Central memory CD8-positive, alpha-beta T cell (primary cell): Measurements from ENCODE around the gene CITED1.
"Not testable (repeated sequence)": the region's sequence is repeated elsewhere in the genome, so short reads cannot be mapped to it uniquely, and the experiment has no call there.

Source experiments
- ATAC-seq: fragments of 150-1000 bp; cut with Tn5 transposase; replicated peaks from 2 replicates; pipeline ENCODE4 v1.10.0; 2022; ENCODE audit warnings: mild to moderate bottlenecking, moderate FRiP score, moderate number of reproducible peaks; ENCODE audit not compliant: poor library complexity, severe bottlenecking; ENCODE audit errors: extremely low read depth
- DNase-seq, 2 donors: peaks; one replicate each; pipeline ENCODE4 v3.0.0; 2021; ENCODE audit warnings: low spot score in 2 of 2
- H3K27ac Mint-ChIP-seq: one replicate; pipeline ENCODE4 v1.8.0; 2022; ENCODE audit warnings: low read depth, mild to moderate bottlenecking, moderate library complexity, mixed read lengths
- H3K27me3 Mint-ChIP-seq: one replicate; pipeline ENCODE4 v1.8.0; 2022; ENCODE audit warnings: mixed read lengths
- H3K36me3 Mint-ChIP-seq: one replicate; pipeline ENCODE4 v1.8.0; 2022; ENCODE audit warnings: mild to moderate bottlenecking, moderate library complexity, mixed read lengths; ENCODE audit not compliant: insufficient read depth
- H3K4me1 Mint-ChIP-seq: one replicate; pipeline ENCODE4 v1.8.0; 2022; ENCODE audit warnings: mixed read lengths
- H3K4me3 Mint-ChIP-seq: one replicate; pipeline ENCODE4 v1.8.0; 2022; ENCODE audit warnings: mild to moderate bottlenecking, moderate library complexity, mixed read lengths
- H3K9me3 Mint-ChIP-seq: one replicate; pipeline ENCODE4 v1.8.0; 2022; ENCODE audit warnings: mixed read lengths

CITED1 gene

GRCh38 chrX:72305286-72306084 is at the start of gene CITED1:
CITED1 (minus strand) TSS chrX:72305914; CDS start chrX:72302869, 3,045 bp downstream.
- no peak for DNase-seq
- peak within 1 kb of the TSS; percentile 93 for H3K4me3 Mint-ChIP-seq
- no peaks in the 10 kb centered on the region for H3K36me3 Mint-ChIP-seq
- ATAC-seq, result no peak
- H3K4me1 Mint-ChIP-seq, result peaks cover 19% of the 10 kb centered on the region
- no peaks in the 10 kb centered on the region for H3K9me3 Mint-ChIP-seq
- peak within 1 kb of the TSS; percentile 53 for H3K27ac Mint-ChIP-seq
- H3K27me3 Mint-ChIP-seq, result peaks cover 69% of the 10 kb centered on the region

- Mint-ChIP-seq H3K27ac (no peak overlapping the region), H3K9me3 (no peaks in the 10 kb centered on the region), H3K36me3 (peaks cover 6% of the 10 kb centered on the region), H3K4me3 (no peak overlapping the region), H3K4me1 (no peaks in the 10 kb centered on the region), H3K27me3 (no peaks in the 10 kb centered on the region)
- DNase-seq (no peak), ATAC-seq (no peak)
Measured at GRCh38 chrX:72352786-72353185, 47.1 kb upstream of the CITED1 start.

- peaks cover 6% of the 10 kb centered on the region for H3K36me3 Mint-ChIP-seq
- H3K27ac Mint-ChIP-seq, result no peak overlapping the region
- H3K4me1 Mint-ChIP-seq, result no peaks in the 10 kb centered on the region
- H3K27me3 Mint-ChIP-seq, result no peaks in the 10 kb centered on the region
- H3K9me3 Mint-ChIP-seq, result no peaks in the 10 kb centered on the region
- ATAC-seq, result no peak
- DNase-seq, result no peak
- H3K4me3 Mint-ChIP-seq, result no peak overlapping the region
Measured at GRCh38 chrX:72351606-72352334, 46.1 kb upstream of the CITED1 start.

GRCh38 chrX:72349190-72349589 is 43.5 kb upstream of the CITED1 start:
- Mint-ChIP-seq H3K9me3 (no peaks in the 10 kb centered on the region), H3K4me3 (no peak overlapping the region), H3K36me3 (peaks cover 6% of the 10 kb centered on the region), H3K4me1 (no peaks in the 10 kb centered on the region), H3K27ac (no peak overlapping the region), H3K27me3 (no peaks in the 10 kb centered on the region)
- ATAC-seq, result no peak
- no peak for DNase-seq

GRCh38 chrX:72348247-72348979 is 42.7 kb upstream of the CITED1 start:
- no peak for DNase-seq
- Mint-ChIP-seq H3K36me3 (peaks cover 6% of the 10 kb centered on the region), H3K9me3 (no peaks in the 10 kb centered on the region), H3K27ac (no peak overlapping the region), H3K27me3 (no peaks in the 10 kb centered on the region), H3K4me1 (no peaks in the 10 kb centered on the region), H3K4me3 (no peak overlapping the region)
- no peak for ATAC-seq

GRCh38 chrX:72347366-72347765 is 41.7 kb upstream of the CITED1 start:
- Mint-ChIP-seq H3K27ac (no peak overlapping the region), H3K36me3 (peaks cover 6% of the 10 kb centered on the region), H3K9me3 (no peaks in the 10 kb centered on the region), H3K4me3 (no peak overlapping the region), H3K4me1 (no peaks in the 10 kb centered on the region), H3K27me3 (no peaks in the 10 kb centered on the region)
- no peak for ATAC-seq
- DNase-seq, result no peak

GRCh38 chrX:72346302-72346949 is 40.7 kb upstream of the CITED1 start:
- Mint-ChIP-seq H3K9me3 (no peaks in the 10 kb centered on the region), H3K4me1 (no peaks in the 10 kb centered on the region), H3K27me3 (no peaks in the 10 kb centered on the region), H3K36me3 (peaks cover 3% of the 10 kb centered on the region), H3K27ac (no peak overlapping the region), H3K4me3 (no peak overlapping the region)
- DNase-seq (no peak), ATAC-seq (no peak)

GRCh38 chrX:72340626-72341025 is 34.9 kb upstream of the CITED1 start:
- Mint-ChIP-seq H3K27ac (no peak overlapping the region), H3K4me1 (no peaks in the 10 kb centered on the region), H3K27me3 (no peaks in the 10 kb centered on the region), H3K4me3 (no peak overlapping the region), H3K9me3 (no peaks in the 10 kb centered on the region), H3K36me3 (peaks cover 5% of the 10 kb centered on the region)
- ATAC-seq (no peak), DNase-seq (no peak)

GRCh38 chrX:72340041-72340440 is 34.3 kb upstream of the CITED1 start:
- Mint-ChIP-seq H3K9me3 (no peaks in the 10 kb centered on the region), H3K4me3 (no peak overlapping the region), H3K27me3 (no peaks in the 10 kb centered on the region), H3K4me1 (no peaks in the 10 kb centered on the region), H3K27ac (no peak overlapping the region), H3K36me3 (peaks cover 5% of the 10 kb centered on the region)
- DNase-seq, result no peak
- ATAC-seq, result no peak

GRCh38 chrX:72330131-72330530 is 24.4 kb upstream of the CITED1 start:
- DNase-seq, result no peak
- H3K4me3 Mint-ChIP-seq, result no peak overlapping the region

GRCh38 chrX:72326605-72327300 is 21.0 kb upstream of the CITED1 start:
- no peak overlapping the region for H3K4me3 Mint-ChIP-seq
- H3K4me1 Mint-ChIP-seq, result no peaks in the 10 kb centered on the region
- no peaks in the 10 kb centered on the region for H3K9me3 Mint-ChIP-seq
- H3K27me3 Mint-ChIP-seq, result no peaks in the 10 kb centered on the region
- DNase-seq (no peak), ATAC-seq (no peak)
- H3K36me3 Mint-ChIP-seq, result peaks cover 3% of the 10 kb centered on the region
- no peak overlapping the region for H3K27ac Mint-ChIP-seq

More at GRCh38 chrX:72330131-72330530, 24.4 kb upstream of the CITED1 start:
- H3K9me3 Mint-ChIP-seq, result no peaks in the 10 kb centered on the region
- no peaks in the 10 kb centered on the region for H3K27me3 Mint-ChIP-seq
- H3K36me3 Mint-ChIP-seq, result peaks cover 5% of the 10 kb centered on the region
- H3K4me1 Mint-ChIP-seq, result no peaks in the 10 kb centered on the region
- H3K27ac Mint-ChIP-seq, result no peak overlapping the region
- no peak for ATAC-seq

GRCh38 chrX:72319651-72320050 is 13.9 kb upstream of the CITED1 start:
- H3K27me3 Mint-ChIP-seq, H3K27ac Mint-ChIP-seq, H3K36me3 Mint-ChIP-seq, H3K4me3 Mint-ChIP-seq, DNase-seq, H3K9me3 Mint-ChIP-seq, H3K4me1 Mint-ChIP-seq, ATAC-seq: not testable (repeated sequence)
